ENCODE measurements around the gene MAPKAP1. TPM values are rescaled to one million over a fixed set of nuclear protein-coding genes. Genes with fewer than 3 reads are reported as not detected.

The MAPKAP1 gene
- polyA plus RNA-seq, 3 donors = 39.9 to 57.5 (median 44.1) TPM

- H3K27ac Mint-ChIP-seq = peak overlapping the region in 6 of 7 donors; percentile 9 to 61 (median 24)
- WGBS (ENCODE audit: insufficient coverage) = 51% methylated on average over 5 of the region's 6 CpGs
- TF ChIP-seq CTCF (IDR thresholded peaks at IDR 0.05) = no peak
Measured at GRCh38 chr9:125593581-125594222, 113.3 kb downstream of the MAPKAP1 start.

GRCh38 chr9:125591888-125592287, 115.1 kb downstream of the MAPKAP1 start:
- H3K36me3 Mint-ChIP-seq = peaks cover 13% of the 10 kb centered on the region in 2 donors
- Histone ChIP-seq H3K4me3 (replicated peaks in 1 of 3; ENCODE audit: low read depth in 2 of 3, low read length in 3 of 3) (no peak overlapping the region), H3K27ac (ENCODE audit: low read depth in 1 of 2, low read length in 2 of 2) (no peak overlapping the region), H3K9me3 (replicated peaks in 1 of 2; ENCODE audit: control insufficient read depth in 1 of 2, insufficient read depth in 1 of 2, low read length in 2 of 2) (no peaks in the 10 kb centered on the region), H3K4me2 (replicated peaks; ENCODE audit: extremely low read depth, low read length, poor library complexity, severe bottlenecking) (no peak overlapping the region), H3K79me2 (ENCODE audit: insufficient read depth, low read length) (peaks cover 12% of the 10 kb centered on the region), H3K9ac (ENCODE audit: insufficient read depth, low read length, poor library complexity, severe bottlenecking) (no peak overlapping the region), H3K36me3 (replicated peaks in 1 of 2; ENCODE audit: control insufficient read depth in 1 of 2, insufficient read depth in 2 of 2, low read length in 2 of 2) (peaks cover 0 to 6% of the 10 kb centered on the region in 2 donors), H2AFZ (ENCODE audit: insufficient read depth, low read depth, low read length, poor library complexity, severe bottlenecking) (no peak overlapping the region), H3K4me1 (ENCODE audit: control insufficient read depth in 1 of 2, insufficient read depth in 2 of 2, low read length in 2 of 2) (no peaks in the 10 kb centered on the region), H4K20me1 (ENCODE audit: insufficient read depth, low read length) (peaks cover 70% of the 10 kb centered on the region), H3K27me3 (ENCODE audit: control insufficient read depth in 2 of 2, insufficient read depth in 2 of 2, low read length in 2 of 2) (no peaks in the 10 kb centered on the region)
- DNase-seq = no peak
- H3K4me1 Mint-ChIP-seq = peaks cover 15% of the 10 kb centered on the region
- H3K9me3 Mint-ChIP-seq = peaks cover 0 to 3% (median 0%) of the 10 kb centered on the region in 7 donors
- no peak overlapping the region for H3K27ac Mint-ChIP-seq
- no peak for TF ChIP-seq CTCF (IDR thresholded peaks at IDR 0.05)
- intact Hi-C loops (cut with micrococcal nuclease) = no loop called here
- H3K4me3 Mint-ChIP-seq = no peak overlapping the region
- 94% methylated on average over 2 of the region's 4 CpGs for WGBS (ENCODE audit: insufficient coverage)
- peaks cover 0 to 2% (median 0%) of the 10 kb centered on the region in 3 donors for H3K27me3 Mint-ChIP-seq (ENCODE audit: low read depth in 3 of 3)

More at GRCh38 chr9:125593581-125594222, 113.3 kb downstream of the MAPKAP1 start:
- Histone ChIP-seq H4K20me1 (ENCODE audit: insufficient read depth, low read length) (peaks cover 51% of the 10 kb centered on the region), H3K27me3 (ENCODE audit: control insufficient read depth in 2 of 2, insufficient read depth in 2 of 2, low read length in 2 of 2) (no peaks in the 10 kb centered on the region), H3K9me3 (replicated peaks in 1 of 2; ENCODE audit: control insufficient read depth in 1 of 2, insufficient read depth in 1 of 2, low read length in 2 of 2) (no peaks in the 10 kb centered on the region), H3K27ac (ENCODE audit: low read depth in 1 of 2, low read length in 2 of 2) (peak overlapping the region in 1 of 2 donors; percentile 52), H3K4me3 (replicated peaks in 1 of 3; ENCODE audit: low read depth in 2 of 3, low read length in 3 of 3) (no peak overlapping the region), H3K4me1 (ENCODE audit: control insufficient read depth in 1 of 2, insufficient read depth in 2 of 2, low read length in 2 of 2) (no peaks in the 10 kb centered on the region), H3K9ac (ENCODE audit: insufficient read depth, low read length, poor library complexity, severe bottlenecking) (no peak overlapping the region), H3K36me3 (replicated peaks in 1 of 2; ENCODE audit: control insufficient read depth in 1 of 2, insufficient read depth in 2 of 2, low read length in 2 of 2) (peaks cover 0 to 6% of the 10 kb centered on the region in 2 donors), H3K4me2 (replicated peaks; ENCODE audit: extremely low read depth, low read length, poor library complexity, severe bottlenecking) (no peak overlapping the region), H3K79me2 (ENCODE audit: insufficient read depth, low read length) (no peaks in the 10 kb centered on the region), H2AFZ (ENCODE audit: insufficient read depth, low read depth, low read length, poor library complexity, severe bottlenecking) (no peak overlapping the region)
- peaks cover 0 to 3% (median 0%) of the 10 kb centered on the region in 7 donors for H3K9me3 Mint-ChIP-seq
- peak; percentile 6 to 25 (median 14) for DNase-seq
- H3K4me3 Mint-ChIP-seq = no peak overlapping the region
- H3K27me3 Mint-ChIP-seq (ENCODE audit: low read depth in 3 of 3) = peaks cover 0 to 2% (median 0%) of the 10 kb centered on the region in 3 donors
- peaks cover 15% of the 10 kb centered on the region for H3K4me1 Mint-ChIP-seq
- intact Hi-C loops (cut with micrococcal nuclease) = no loop called here
- peaks cover 11% of the 10 kb centered on the region in 2 donors for H3K36me3 Mint-ChIP-seq
